Stimulated activated CD8-positive, alpha-beta memory T cell treated with anti-CD3 and anti-CD28 coated beads, Interleukin-4, amount 100 ng/mL, for 24 hours (primary cell): ENCODE measurements around the gene TJP1.
"Not testable (repeated sequence)": the region's sequence is repeated elsewhere in the genome, so short reads cannot be mapped to it uniquely, and the experiment has no call there.

ENCODE experiments used
- DNase-seq: peaks from one replicate; pipeline ENCODE4 v3.0.0-alpha.2; 2020; ENCODE audit warnings: low read depth

The TJP1 gene

GRCh38 chr15:29681166-29681845 is 141.0 kb downstream of the TJP1 start:
- no peak for DNase-seq

- no peak for DNase-seq
Measured at GRCh38 chr15:29680465-29681165, 141.7 kb downstream of the TJP1 start.

- no peak for DNase-seq
Measured at GRCh38 chr15:29678504-29679034, 143.7 kb downstream of the TJP1 start.

- no peak for DNase-seq
Measured at GRCh38 chr15:29677871-29678461, 144.3 kb downstream of the TJP1 start.

- no peak for DNase-seq
Measured at GRCh38 chr15:29677455-29677854, 144.8 kb downstream of the TJP1 start.

GRCh38 chr15:29676961-29677402 is 145.3 kb downstream of the TJP1 start:
- no peak for DNase-seq

GRCh38 chr15:29676374-29676960 is 145.8 kb downstream of the TJP1 start:
- not testable (repeated sequence) for DNase-seq

- DNase-seq: no peak
Measured at GRCh38 chr15:29675791-29676301, 146.4 kb downstream of the TJP1 start.

- no peak for DNase-seq
Measured at GRCh38 chr15:29674661-29675533, 147.4 kb downstream of the TJP1 start.

- DNase-seq: no peak
Measured at GRCh38 chr15:29672923-29673809, 149.1 kb downstream of the TJP1 start.

- DNase-seq: no peak
Measured at GRCh38 chr15:29672446-29672845, 149.8 kb downstream of the TJP1 start.

- DNase-seq: not testable (repeated sequence)
Measured at GRCh38 chr15:29672046-29672445, 150.2 kb downstream of the TJP1 start.

GRCh38 chr15:29670998-29671981 is 151.0 kb downstream of the TJP1 start:
- no peak for DNase-seq

GRCh38 chr15:29670266-29670665 is 152.0 kb downstream of the TJP1 start:
- DNase-seq: no peak

- no peak for DNase-seq
Measured at GRCh38 chr15:29669823-29670222, 152.4 kb downstream of the TJP1 start.

- DNase-seq: no peak
Measured at GRCh38 chr15:29668120-29668602, 154.1 kb downstream of the TJP1 start.

- no peak for DNase-seq
Measured at GRCh38 chr15:29666241-29666640, 156.0 kb downstream of the TJP1 start.

- no peak for DNase-seq
Measured at GRCh38 chr15:29665444-29666003, 156.7 kb downstream of the TJP1 start.

GRCh38 chr15:29664406-29664805 is 157.9 kb downstream of the TJP1 start:
- no peak for DNase-seq
